CD4-positive, alpha-beta T cell (primary cell): ENCODE data around the gene TFE3. TPM values are rescaled to one million over a fixed set of nuclear protein-coding genes. Genes with fewer than 3 reads are reported as not detected.

Experiments
- ATAC-seq: fragments of 200-7000 bp; cut with Tn5 transposase; one replicate; pipeline ENCODE4 v1.10.0; 2022; ENCODE audit warnings: mild to moderate bottlenecking; ENCODE audit not compliant: poor library complexity
- CTCF ChIA-PET: fragments of 350-600 bp; sonication (Branson Sonifier 250); formaldehyde crosslinking; loops from one replicate; lab custom pipeline; 2021; ENCODE audit warnings: antibody characterized with exemption, inconsistent platforms; lab: Charles Lee
- POLR2A ChIA-PET: fragments of 350-600 bp; sonication (Branson Sonifier 250); formaldehyde crosslinking; loops from one replicate; lab custom pipeline; 2021; ENCODE audit warnings: antibody characterized with exemption, inconsistent platforms; lab: Charles Lee
- DNase-seq, 14 experiments: peaks; one replicate each; pipeline ENCODE4 v3.0.0-alpha.2; 2013 to 2020; ENCODE audit warnings: mixed read lengths in 2 of 14
- H3K27ac ChIP-seq, 2 donors: one replicate each; pipeline versions ENCODE4 v1.5.1 to v1.7.0; 2013; ENCODE audit warnings: low read length in 2 of 2, low read depth in 1 of 2, mild to moderate bottlenecking in 1 of 2
- H3K27me3 ChIP-seq, 2 experiments: 1 replicate in 1 of 2; 2 replicates in 1 of 2; pipeline versions ENCODE4 v1.6.1 to v1.7.0; 2013; ENCODE audit warnings: low read length in 2 of 2, control low read depth in 1 of 2, mild to moderate bottlenecking in 1 of 2, moderate library complexity in 1 of 2; ENCODE audit not compliant: insufficient read depth in 2 of 2, control insufficient read depth in 1 of 2
- H3K36me3 ChIP-seq: one replicate; pipeline ENCODE4 v1.6.1; 2013; ENCODE audit warnings: low read length, control low read depth; ENCODE audit not compliant: insufficient read depth
- H3K4me1 ChIP-seq: one replicate; pipeline ENCODE4 v1.6.1; 2013; ENCODE audit warnings: low read length, control low read depth; ENCODE audit not compliant: insufficient read depth
- H3K4me3 ChIP-seq: one replicate; pipeline ENCODE4 v1.5.1; 2013; ENCODE audit warnings: mild to moderate bottlenecking, low read length, moderate library complexity
- H3K9me3 ChIP-seq, 2 experiments: 1 replicate in 1 of 2; 2 replicates in 1 of 2; pipeline versions ENCODE4 v1.6.1 to v1.7.0; 2013; ENCODE audit warnings: low read length in 2 of 2, mild to moderate bottlenecking in 2 of 2, control low read depth in 1 of 2, moderate library complexity in 1 of 2; ENCODE audit not compliant: control insufficient read depth in 1 of 2, insufficient read depth in 1 of 2
- H3K27ac Mint-ChIP-seq: one replicate; pipeline ENCODE4 v1.8.0; 2020; ENCODE audit warnings: mixed read lengths
- H3K27me3 Mint-ChIP-seq: one replicate; pipeline ENCODE4 v1.8.0; 2021; ENCODE audit warnings: mixed read lengths
- H3K36me3 Mint-ChIP-seq: one replicate; pipeline ENCODE4 v1.8.0; 2021; ENCODE audit warnings: low read depth, mixed read lengths
- H3K4me1 Mint-ChIP-seq: one replicate; pipeline ENCODE4 v1.8.0; 2021; ENCODE audit warnings: low read depth, mixed read lengths
- H3K4me3 Mint-ChIP-seq: one replicate; pipeline ENCODE4 v1.8.0; 2020; ENCODE audit warnings: mild to moderate bottlenecking, mixed read lengths
- H3K9me3 Mint-ChIP-seq: one replicate; pipeline ENCODE4 v1.8.0; 2020; ENCODE audit warnings: mixed read lengths
- CTCF ChIP-seq: fragments of 200-600 bp; IDR thresholded peaks from one replicate; pipeline ENCODE4 v1.8.0; 2022; ENCODE audit warnings: antibody characterized with exemption, mild to moderate bottlenecking
- intact Hi-C, 2 experiments: fragments of 100-400 bp; cut with DNase I in 1 of 2; cut with micrococcal nuclease in 1 of 2; formaldehyde crosslinking; loops; one replicate each; pipeline versions ENCODE4 v1.15.1 to v1.9.0; 2023 to 2025; cut with DNase I, micrococcal nuclease
- total RNA-seq, 174 experiments: library from RNA in 2 of 174; stranded (reverse) in 2 of 174; gene quantifications; one replicate each; pipeline ENCODE4 v1.2.3 and lab custom pipeline; 2021 to 2026

Gene TFE3
- total RNA-seq, 2 experiments from 2014 or later, result 38.6 to 40.9 TPM

- intact Hi-C loops, result no loop called here
- peaks cover 2% of the 10 kb centered on the region for H3K36me3 ChIP-seq
- Mint-ChIP-seq H3K9me3 (no peaks in the 10 kb centered on the region), H3K4me1 (no peaks in the 10 kb centered on the region), H3K36me3 (peaks cover 7% of the 10 kb centered on the region), H3K4me3 (no peak overlapping the region), H3K27ac (no peak overlapping the region), H3K27me3 (no peaks in the 10 kb centered on the region)
- POLR2A ChIA-PET, result no interaction called here
- H3K9me3 ChIP-seq, result no peaks in the 10 kb centered on the region
- DNase-seq (no peak), ATAC-seq (no peak)
- H3K4me1 ChIP-seq, result no peaks in the 10 kb centered on the region
- no peak overlapping the region for H3K27ac ChIP-seq
- no peak overlapping the region for H3K4me3 ChIP-seq
- CTCF ChIA-PET, result no interaction called here
- TF ChIP-seq CTCF, result no peak
- no peaks in the 10 kb centered on the region for H3K27me3 ChIP-seq
Observed at GRCh38 chrX:49064303-49064702, 21.1 kb upstream of the TFE3 start.

- Histone ChIP-seq H3K27me3 (no peaks in the 10 kb centered on the region), H3K9me3 (no peaks in the 10 kb centered on the region), H3K36me3 (peaks cover 2% of the 10 kb centered on the region), H3K27ac (no peak overlapping the region), H3K4me1 (no peaks in the 10 kb centered on the region), H3K4me3 (no peak overlapping the region)
- no peaks in the 10 kb centered on the region for H3K4me1 Mint-ChIP-seq
- ATAC-seq (no peak), DNase-seq (no peak)
- H3K36me3 Mint-ChIP-seq, result peaks cover 7% of the 10 kb centered on the region
- TF ChIP-seq CTCF, result no peak
- no peaks in the 10 kb centered on the region for H3K27me3 Mint-ChIP-seq
- no peak overlapping the region for H3K27ac Mint-ChIP-seq
- ChIA-PET POLR2A (no interaction called here), CTCF (no interaction called here)
- no peak overlapping the region for H3K4me3 Mint-ChIP-seq
- no peaks in the 10 kb centered on the region for H3K9me3 Mint-ChIP-seq
- intact Hi-C loops, result no loop called here
Observed at GRCh38 chrX:49063715-49064114, 20.6 kb upstream of the TFE3 start.

- Mint-ChIP-seq H3K27me3 (no peaks in the 10 kb centered on the region), H3K27ac (no peak overlapping the region), H3K4me1 (no peaks in the 10 kb centered on the region), H3K9me3 (no peaks in the 10 kb centered on the region), H3K4me3 (no peak overlapping the region), H3K36me3 (peaks cover 7% of the 10 kb centered on the region)
- H3K27ac ChIP-seq, result no peak overlapping the region
- H3K27me3 ChIP-seq, result no peaks in the 10 kb centered on the region
- no peaks in the 10 kb centered on the region for H3K4me1 ChIP-seq
- H3K36me3 ChIP-seq, result peaks cover 2% of the 10 kb centered on the region
- ATAC-seq, result no peak
- CTCF ChIA-PET, result interaction anchor here (0.5 kb wide), 1 partner anchor 45 kb away, joined by 3 read pairs; no protein-coding TSS in a partner anchor
- H3K9me3 ChIP-seq, result no peaks in the 10 kb centered on the region
- intact Hi-C loops, result no loop called here
- DNase-seq, result no peak
- POLR2A ChIA-PET, result no interaction called here
- H3K4me3 ChIP-seq, result no peak overlapping the region
- no peak for TF ChIP-seq CTCF
Observed at GRCh38 chrX:49061916-49062315, 18.8 kb upstream of the TFE3 start.
